ENCODE measurements around the gene PODXL2.

Gene PODXL2

GRCh38 chr3:127588806-127589577 lies 40.0 kb upstream of the PODXL2 start:
- peak overlapping the region; percentile 85 for H3K4me2 ChIP-seq (ENCODE audit: insufficient read depth, low read length)
- H4K20me1 ChIP-seq (ENCODE audit: insufficient read depth, low read length), result peaks cover 51% of the 10 kb centered on the region
- H3K36me3 ChIP-seq (ENCODE audit: insufficient read depth, low read length), result peaks cover 15% of the 10 kb centered on the region
- no peaks in the 10 kb centered on the region for H3K27me3 ChIP-seq (ENCODE audit: insufficient read depth, low read length, poor library complexity)
- H3K27ac ChIP-seq (ENCODE audit: low read length), result peak overlapping the region; percentile 88
- peaks cover 31% of the 10 kb centered on the region for H3K4me1 ChIP-seq (ENCODE audit: insufficient read depth, low read length)
- DNase-seq (peak; percentile 49), ATAC-seq (ENCODE audit: insufficient read depth, low read depth) (peak; percentile 12; the same call in 1 of the 3 replicates)
- H3K9me3 ChIP-seq (ENCODE audit: insufficient read depth, low read length, severe bottlenecking), result no peaks in the 10 kb centered on the region
- no peak overlapping the region for H2AFZ ChIP-seq (ENCODE audit: low read depth, low read length)
- peak overlapping the region; percentile 95 for H3K9ac ChIP-seq (ENCODE audit: low read depth, low read length)
- no peak for TF ChIP-seq CTCF (IDR thresholded peaks at IDR 0.05; ENCODE audit: borderline replicate concordance, extremely low read depth, low read length, poor library complexity, severe bottlenecking)
- TF ChIP-seq EZH2 (IDR thresholded peaks at IDR 0.05; ENCODE audit: borderline replicate concordance, low read depth, low read length, severe bottlenecking), result no peak
- H3K79me2 ChIP-seq (ENCODE audit: insufficient read depth, low read length), result peaks cover 64% of the 10 kb centered on the region
- H3K4me3 ChIP-seq (ENCODE audit: low read depth in 1 of 2, low read length in 2 of 2), result peak overlapping the region; percentile 84 to 94; a peak in 3 of 4 replicates

GRCh38 chr3:127589600-127590281 lies 39.2 kb upstream of the PODXL2 start:
- peak overlapping the region; percentile 87 for H2AFZ ChIP-seq (ENCODE audit: low read depth, low read length)
- DNase-seq, result peak; percentile 24

GRCh38 chr3:127590282-127590592 lies 38.7 kb upstream of the PODXL2 start:
- ATAC-seq (ENCODE audit: insufficient read depth, low read depth) (peak; percentile 39), DNase-seq (peak; percentile 46)
- H3K9me3 ChIP-seq (ENCODE audit: insufficient read depth, low read length, severe bottlenecking), result no peaks in the 10 kb centered on the region
- peaks cover 12% of the 10 kb centered on the region for H3K36me3 ChIP-seq (ENCODE audit: insufficient read depth, low read length)
- H2AFZ ChIP-seq (ENCODE audit: low read depth, low read length), result peak overlapping the region; percentile 87
- H3K27ac ChIP-seq (ENCODE audit: low read length), result peak overlapping the region; percentile 88
- peaks cover 45% of the 10 kb centered on the region for H4K20me1 ChIP-seq (ENCODE audit: insufficient read depth, low read length)
- peak overlapping the region; percentile 84 to 94 for H3K4me3 ChIP-seq (ENCODE audit: low read depth in 1 of 2, low read length in 2 of 2)
- H3K9ac ChIP-seq (ENCODE audit: low read depth, low read length), result peak overlapping the region; percentile 95
- no peaks in the 10 kb centered on the region for H3K27me3 ChIP-seq (ENCODE audit: insufficient read depth, low read length, poor library complexity)
- peaks cover 31% of the 10 kb centered on the region for H3K4me1 ChIP-seq (ENCODE audit: insufficient read depth, low read length)
- peak overlapping the region; percentile 85 for H3K4me2 ChIP-seq (ENCODE audit: insufficient read depth, low read length)
- TF ChIP-seq EZH2 (IDR thresholded peaks at IDR 0.05; ENCODE audit: borderline replicate concordance, low read depth, low read length, severe bottlenecking), result no peak
- no peak for TF ChIP-seq CTCF (IDR thresholded peaks at IDR 0.05; ENCODE audit: borderline replicate concordance, extremely low read depth, low read length, poor library complexity, severe bottlenecking)
- H3K79me2 ChIP-seq (ENCODE audit: insufficient read depth, low read length), result peaks cover 52% of the 10 kb centered on the region

More at GRCh38 chr3:127589600-127590281, 39.2 kb upstream of the PODXL2 start:
- Histone ChIP-seq H3K79me2 (ENCODE audit: insufficient read depth, low read length) (peaks cover 57% of the 10 kb centered on the region), H3K36me3 (ENCODE audit: insufficient read depth, low read length) (peaks cover 12% of the 10 kb centered on the region), H3K4me2 (ENCODE audit: insufficient read depth, low read length) (peak overlapping the region; percentile 85), H3K27me3 (ENCODE audit: insufficient read depth, low read length, poor library complexity) (no peaks in the 10 kb centered on the region), H3K9me3 (ENCODE audit: insufficient read depth, low read length, severe bottlenecking) (no peaks in the 10 kb centered on the region), H4K20me1 (ENCODE audit: insufficient read depth, low read length) (peaks cover 50% of the 10 kb centered on the region), H3K27ac (ENCODE audit: low read length) (peak overlapping the region; percentile 88), H3K4me1 (ENCODE audit: insufficient read depth, low read length) (peaks cover 31% of the 10 kb centered on the region), H3K4me3 (ENCODE audit: low read depth in 1 of 2, low read length in 2 of 2) (peak overlapping the region; percentile 84 to 94), H3K9ac (ENCODE audit: low read depth, low read length) (peak overlapping the region; percentile 95)
- ATAC-seq (ENCODE audit: insufficient read depth, low read depth), result peak; percentile 2
- TF ChIP-seq CTCF (IDR thresholded peaks at IDR 0.05; ENCODE audit: borderline replicate concordance, extremely low read depth, low read length, poor library complexity, severe bottlenecking) (no peak), EZH2 (IDR thresholded peaks at IDR 0.05; ENCODE audit: borderline replicate concordance, low read depth, low read length, severe bottlenecking) (no peak)

Measured in DND-41 (cell line).